Measurements from ENCODE around the gene ATP2B2. TPM values are rescaled to one million over a fixed set of nuclear protein-coding genes. Genes with fewer than 3 reads are reported as not detected.

The ATP2B2 gene
- total and polyA plus RNA-seq, 2 experiments from 2014 or later = 0.42 to 0.63 TPM

DNA sequence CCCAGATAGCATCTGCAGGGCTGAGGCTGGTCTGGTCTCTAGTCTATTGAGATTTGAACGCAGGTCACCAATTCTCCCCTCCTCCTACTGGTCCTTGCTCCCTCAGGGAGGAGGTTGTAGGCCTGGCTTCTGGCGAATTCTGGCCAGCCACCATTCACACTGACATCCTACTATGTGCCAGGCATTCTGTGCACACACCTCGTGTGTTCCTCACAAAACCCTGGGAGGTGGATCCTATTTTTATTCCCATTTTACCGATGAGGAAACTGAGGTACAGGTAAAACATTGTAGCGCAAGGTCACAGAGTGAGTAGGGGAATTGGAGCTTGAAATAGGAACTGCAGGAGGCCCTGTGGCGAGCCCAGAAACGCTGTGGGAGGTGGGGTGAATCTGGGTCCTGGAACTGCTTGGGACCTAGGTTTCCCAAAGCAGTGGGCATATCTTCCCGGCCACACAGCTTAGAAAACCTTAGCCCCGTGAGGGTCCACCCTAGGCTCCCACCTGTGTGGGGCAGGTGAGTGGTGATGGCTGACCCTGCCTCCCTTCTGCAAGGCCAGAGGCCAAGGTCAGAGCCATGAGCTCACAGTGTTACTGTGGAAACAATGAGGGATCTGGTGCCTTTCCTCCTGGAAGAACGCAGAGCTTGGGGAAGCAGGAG lies 4.8 kb upstream of the ATP2B2 start:
- Histone ChIP-seq H3K36me3 (ENCODE audit: insufficient read depth) (no peaks in the 10 kb centered on the region), H3K9me2 (ENCODE audit: insufficient read depth) (no peaks in the 10 kb centered on the region), H3K4me1 (ENCODE audit: insufficient read depth) (no peaks in the 10 kb centered on the region; the same call in 1 of the 2 replicates), H3K27me3 (ENCODE audit: insufficient read depth) (0 out of 2 replicates have a peak, but pooled peaks cover 1% of the 10 kb centered on the region), H3K79me2 (replicated peaks; ENCODE audit: insufficient read depth) (no peaks in the 10 kb centered on the region), H3K27ac (ENCODE audit: low read depth) (no peak overlapping the region), H2AFZ (no peak overlapping the region), H4K20me1 (replicated peaks; ENCODE audit: insufficient read depth) (no peaks in the 10 kb centered on the region), H3K4me2 (no peak overlapping the region), H3F3A (replicated peaks; ENCODE audit: low read depth) (no peaks in the 10 kb centered on the region), H3K4me3 (no peak overlapping the region)
- Mint-ChIP-seq H3K36me3 (ENCODE audit: low read depth) (no peaks in the 10 kb centered on the region), H3K4me1 (peaks cover 25% of the 10 kb centered on the region), H3K4me3 (no peak overlapping the region), H3K27ac (peak overlapping the region; percentile 35; the same call in 1 of the 2 replicates), H3K27me3 (ENCODE audit: insufficient read depth, low read depth, poor library complexity) (peaks cover 13% of the 10 kb centered on the region), H3K9me3 (no peaks in the 10 kb centered on the region)
- TF ChIP-seq POLR2AphosphoS5 (IDR thresholded peaks at IDR 0.05; ENCODE audit: low read depth) = no peak
- no peak for TF ChIP-seq JUNB (IDR thresholded peaks at IDR 0.05; ENCODE audit: unreplicated experiment)
- no peak for TF ChIP-seq ETS1 (IDR thresholded peaks at IDR 0.05)
- no peak for TF ChIP-seq EZH2 (IDR thresholded peaks at IDR 0.05; ENCODE audit: low read depth, unreplicated experiment)
- TF ChIP-seq, protein P1, sequence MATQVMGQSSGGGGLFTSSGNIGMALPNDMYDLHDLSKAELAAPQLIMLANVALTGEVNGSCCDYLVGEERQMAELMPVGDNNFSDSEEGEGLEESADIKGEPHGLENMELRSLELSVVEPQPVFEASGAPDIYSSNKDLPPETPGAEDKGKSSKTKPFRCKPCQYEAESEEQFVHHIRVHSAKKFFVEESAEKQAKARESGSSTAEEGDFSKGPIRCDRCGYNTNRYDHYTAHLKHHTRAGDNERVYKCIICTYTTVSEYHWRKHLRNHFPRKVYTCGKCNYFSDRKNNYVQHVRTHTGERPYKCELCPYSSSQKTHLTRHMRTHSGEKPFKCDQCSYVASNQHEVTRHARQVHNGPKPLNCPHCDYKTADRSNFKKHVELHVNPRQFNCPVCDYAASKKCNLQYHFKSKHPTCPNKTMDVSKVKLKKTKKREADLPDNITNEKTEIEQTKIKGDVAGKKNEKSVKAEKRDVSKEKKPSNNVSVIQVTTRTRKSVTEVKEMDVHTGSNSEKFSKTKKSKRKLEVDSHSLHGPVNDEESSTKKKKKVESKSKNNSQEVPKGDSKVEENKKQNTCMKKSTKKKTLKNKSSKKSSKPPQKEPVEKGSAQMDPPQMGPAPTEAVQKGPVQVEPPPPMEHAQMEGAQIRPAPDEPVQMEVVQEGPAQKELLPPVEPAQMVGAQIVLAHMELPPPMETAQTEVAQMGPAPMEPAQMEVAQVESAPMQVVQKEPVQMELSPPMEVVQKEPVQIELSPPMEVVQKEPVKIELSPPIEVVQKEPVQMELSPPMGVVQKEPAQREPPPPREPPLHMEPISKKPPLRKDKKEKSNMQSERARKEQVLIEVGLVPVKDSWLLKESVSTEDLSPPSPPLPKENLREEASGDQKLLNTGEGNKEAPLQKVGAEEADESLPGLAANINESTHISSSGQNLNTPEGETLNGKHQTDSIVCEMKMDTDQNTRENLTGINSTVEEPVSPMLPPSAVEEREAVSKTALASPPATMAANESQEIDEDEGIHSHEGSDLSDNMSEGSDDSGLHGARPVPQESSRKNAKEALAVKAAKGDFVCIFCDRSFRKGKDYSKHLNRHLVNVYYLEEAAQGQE (IDR thresholded peaks at IDR 0.05; ENCODE audit: unreplicated experiment) = no peak
- ATAC-seq (no peak), DNase-seq (ENCODE audit: low spot score) (no peak)

DNA sequence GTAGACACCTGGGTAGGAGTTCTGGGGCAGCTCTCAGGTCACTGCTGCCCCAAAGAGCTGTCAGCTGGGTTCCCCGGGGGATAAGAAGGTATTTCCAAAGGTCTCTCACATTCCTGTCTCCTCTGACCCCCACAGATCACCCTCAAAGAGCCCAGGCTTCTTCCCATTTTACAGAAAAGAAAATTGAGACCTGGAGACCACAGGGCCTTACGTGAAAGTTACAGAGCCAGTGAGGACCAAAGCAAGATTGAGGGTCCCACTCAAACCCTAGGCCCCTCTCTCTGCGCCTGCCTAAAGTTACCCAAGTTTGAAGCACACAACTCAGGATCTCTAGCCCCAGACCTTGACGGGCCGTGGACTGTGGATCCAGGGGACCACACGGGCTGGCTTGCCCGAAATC lies 3.9 kb upstream of the ATP2B2 start:
- ATAC-seq = no peak
- TF ChIP-seq ETS1 (IDR thresholded peaks at IDR 0.05) (no peak), ZNF114 (CRISPR knock-in tag; IDR thresholded peaks at IDR 0.05) (no peak), POLR2AphosphoS5 (IDR thresholded peaks at IDR 0.05; ENCODE audit: low read depth) (no peak), ZNF331 (CRISPR knock-in tag; IDR thresholded peaks at IDR 0.05; ENCODE audit: low read depth) (no peak), CTCF (conservative IDR thresholded peaks at IDR 0.05; ENCODE audit: low read depth in 2 of 2) (no peak)
- TF ChIP-seq, protein P1 (IDR thresholded peaks at IDR 0.05; ENCODE audit: unreplicated experiment) = no peak

More for the DNA sequence above, 3.9 kb upstream of the ATP2B2 start:
- H3K27ac Mint-ChIP-seq = no peak overlapping the region
- H3K4me2 ChIP-seq = no peak overlapping the region
- peaks cover 7% of the 10 kb centered on the region; the same call in 1 of the 2 replicates for H3K27me3 ChIP-seq (ENCODE audit: insufficient read depth)
- no peaks in the 10 kb centered on the region; the same call in 1 of the 2 replicates for H3K4me1 ChIP-seq (ENCODE audit: insufficient read depth)
- H3K27me3 Mint-ChIP-seq (ENCODE audit: insufficient read depth, low read depth, poor library complexity) = peaks cover 16% of the 10 kb centered on the region
- H3K36me3 Mint-ChIP-seq (ENCODE audit: low read depth) = no peaks in the 10 kb centered on the region
- no peak overlapping the region for H3K4me3 Mint-ChIP-seq
- no peak overlapping the region for H3K4me3 ChIP-seq
- no peak overlapping the region for H2AFZ ChIP-seq
- no peaks in the 10 kb centered on the region for H4K20me1 ChIP-seq (replicated peaks; ENCODE audit: insufficient read depth)
- DNase-seq (ENCODE audit: low spot score) = no peak
- H3K27ac ChIP-seq (ENCODE audit: low read depth) = no peak overlapping the region
- no peaks in the 10 kb centered on the region for H3F3A ChIP-seq (replicated peaks; ENCODE audit: low read depth)
- H3K36me3 ChIP-seq (ENCODE audit: insufficient read depth) = no peaks in the 10 kb centered on the region
- no peaks in the 10 kb centered on the region for H3K9me3 Mint-ChIP-seq
- no peaks in the 10 kb centered on the region for H3K9me2 ChIP-seq (ENCODE audit: insufficient read depth)
- H3K79me2 ChIP-seq (replicated peaks; ENCODE audit: insufficient read depth) = no peaks in the 10 kb centered on the region
- H3K4me1 Mint-ChIP-seq = peaks cover 29% of the 10 kb centered on the region

All from GM23338 (cell line).